ENCODE results near the gene SOX9.

The SOX9 gene

DNA sequence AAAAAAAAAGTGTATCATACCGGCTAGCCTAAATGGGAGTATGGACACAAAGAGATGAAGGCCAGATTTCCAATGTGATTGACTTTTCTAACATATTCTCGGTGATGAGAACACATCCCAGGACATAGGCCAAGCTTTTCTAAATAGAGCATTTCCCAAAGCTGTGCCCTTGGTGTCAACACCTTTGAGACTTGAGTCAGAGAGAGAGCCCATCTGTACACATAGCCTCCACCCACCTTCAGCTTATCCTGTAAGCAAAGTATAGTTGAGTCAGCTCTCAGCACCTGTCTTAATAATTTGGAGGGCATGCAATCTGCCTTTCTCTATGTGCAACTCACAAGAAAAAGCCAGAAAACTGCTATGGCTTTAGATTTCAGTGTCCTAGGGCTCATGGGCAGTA lies 42.7 kb downstream of the SOX9 start:
- TF ChIP-seq, protein P1, sequence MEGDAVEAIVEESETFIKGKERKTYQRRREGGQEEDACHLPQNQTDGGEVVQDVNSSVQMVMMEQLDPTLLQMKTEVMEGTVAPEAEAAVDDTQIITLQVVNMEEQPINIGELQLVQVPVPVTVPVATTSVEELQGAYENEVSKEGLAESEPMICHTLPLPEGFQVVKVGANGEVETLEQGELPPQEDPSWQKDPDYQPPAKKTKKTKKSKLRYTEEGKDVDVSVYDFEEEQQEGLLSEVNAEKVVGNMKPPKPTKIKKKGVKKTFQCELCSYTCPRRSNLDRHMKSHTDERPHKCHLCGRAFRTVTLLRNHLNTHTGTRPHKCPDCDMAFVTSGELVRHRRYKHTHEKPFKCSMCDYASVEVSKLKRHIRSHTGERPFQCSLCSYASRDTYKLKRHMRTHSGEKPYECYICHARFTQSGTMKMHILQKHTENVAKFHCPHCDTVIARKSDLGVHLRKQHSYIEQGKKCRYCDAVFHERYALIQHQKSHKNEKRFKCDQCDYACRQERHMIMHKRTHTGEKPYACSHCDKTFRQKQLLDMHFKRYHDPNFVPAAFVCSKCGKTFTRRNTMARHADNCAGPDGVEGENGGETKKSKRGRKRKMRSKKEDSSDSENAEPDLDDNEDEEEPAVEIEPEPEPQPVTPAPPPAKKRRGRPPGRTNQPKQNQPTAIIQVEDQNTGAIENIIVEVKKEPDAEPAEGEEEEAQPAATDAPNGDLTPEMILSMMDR (conservative IDR thresholded peaks at IDR 0.05; ENCODE audit: low read depth, low read length) = no peak
- DNase-seq (ENCODE audit: low read depth) = no peak
- H3K4me3 ChIP-seq (ENCODE audit: low read depth, low read length) = no peak overlapping the region

DNA sequence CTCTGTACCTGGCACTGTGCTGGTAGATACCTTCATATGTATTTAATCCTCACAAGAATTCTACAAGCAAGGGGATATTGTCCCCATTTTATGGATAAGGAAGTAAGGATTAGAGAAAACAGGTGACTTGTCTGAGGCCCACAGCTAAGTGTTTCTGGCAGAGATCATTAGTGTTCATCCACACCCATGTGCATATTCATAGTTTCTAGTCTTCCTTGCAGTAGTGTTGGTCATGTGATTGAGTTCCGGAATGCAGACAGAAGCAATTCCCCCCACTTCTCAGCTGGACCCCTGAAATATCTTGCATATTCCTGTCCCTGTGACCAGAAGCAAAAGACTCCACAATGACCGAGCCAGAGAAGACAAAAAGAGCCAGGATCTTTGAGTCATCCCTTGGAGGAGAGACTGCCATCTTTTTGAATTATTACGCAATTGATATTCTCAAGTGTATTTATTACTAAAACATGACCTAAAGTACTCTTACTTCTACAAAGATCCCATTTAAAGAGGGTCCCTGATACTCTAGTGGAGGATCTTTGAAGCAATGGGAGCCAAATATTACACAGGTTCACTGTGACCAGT lies 43.4 kb downstream of the SOX9 start:
- TF ChIP-seq, protein P1 (conservative IDR thresholded peaks at IDR 0.05; ENCODE audit: low read depth, low read length) = no peak
- H3K4me3 ChIP-seq (ENCODE audit: low read depth, low read length) = no peak overlapping the region
- no peak for DNase-seq (ENCODE audit: low read depth)

GRCh38 chr17:72165192-72165866 lies 44.5 kb downstream of the SOX9 start:
- H3K4me3 ChIP-seq (ENCODE audit: low read depth, low read length) = no peak overlapping the region
- TF ChIP-seq, protein P1 (conservative IDR thresholded peaks at IDR 0.05; ENCODE audit: low read depth, low read length) = no peak
- DNase-seq (ENCODE audit: low read depth) = no peak

- H3K4me3 ChIP-seq (ENCODE audit: low read depth, low read length) = no peak overlapping the region
- DNase-seq (ENCODE audit: low read depth) = no peak
- TF ChIP-seq, protein P1 (conservative IDR thresholded peaks at IDR 0.05; ENCODE audit: low read depth, low read length) = no peak
Measured at GRCh38 chr17:72165867-72166439, 45.1 kb downstream of the SOX9 start.

GRCh38 chr17:72167593-72167992 lies 46.8 kb downstream of the SOX9 start:
- no peak for DNase-seq (ENCODE audit: low read depth)
- TF ChIP-seq, protein P1 (conservative IDR thresholded peaks at IDR 0.05; ENCODE audit: low read depth, low read length) = no peak
- no peak overlapping the region for H3K4me3 ChIP-seq (ENCODE audit: low read depth, low read length)

DNA sequence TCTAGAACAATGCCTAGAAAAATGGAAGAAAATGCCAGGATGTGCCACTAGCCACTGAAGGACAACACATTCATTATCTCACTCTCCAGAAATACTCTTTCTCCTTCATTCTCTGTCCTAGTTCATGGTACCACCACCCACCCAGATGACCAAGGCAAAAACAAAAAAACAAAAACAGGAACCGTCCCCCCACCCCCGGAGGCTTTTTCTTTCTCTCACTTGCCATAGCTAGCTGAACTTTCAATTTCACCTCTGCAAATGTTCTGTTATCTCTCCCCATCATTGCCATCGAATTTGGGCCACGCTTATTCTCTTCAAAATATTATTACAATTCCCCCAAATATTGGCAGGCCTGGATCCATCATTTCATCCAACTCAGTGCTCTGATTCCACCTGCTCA lies 49.0 kb downstream of the SOX9 start:
- DNase-seq (ENCODE audit: low read depth) = no peak
- H3K4me3 ChIP-seq (ENCODE audit: low read depth, low read length) = no peak overlapping the region
- TF ChIP-seq, protein P1 (conservative IDR thresholded peaks at IDR 0.05; ENCODE audit: low read depth, low read length) = no peak

Measured in choroid plexus epithelial cell (primary cell).